ENCODE results near the gene ADGRL3. TPM values are rescaled to one million over a fixed set of nuclear protein-coding genes. Genes with fewer than 3 reads are reported as not detected.
"Not testable (repeated sequence)": the region's sequence is repeated elsewhere in the genome, so short reads cannot be mapped to it uniquely, and the experiment has no call there.

ADGRL3 gene
- polyA plus RNA-seq, 2 donors: 0.12 to 0.20 TPM

DNA sequence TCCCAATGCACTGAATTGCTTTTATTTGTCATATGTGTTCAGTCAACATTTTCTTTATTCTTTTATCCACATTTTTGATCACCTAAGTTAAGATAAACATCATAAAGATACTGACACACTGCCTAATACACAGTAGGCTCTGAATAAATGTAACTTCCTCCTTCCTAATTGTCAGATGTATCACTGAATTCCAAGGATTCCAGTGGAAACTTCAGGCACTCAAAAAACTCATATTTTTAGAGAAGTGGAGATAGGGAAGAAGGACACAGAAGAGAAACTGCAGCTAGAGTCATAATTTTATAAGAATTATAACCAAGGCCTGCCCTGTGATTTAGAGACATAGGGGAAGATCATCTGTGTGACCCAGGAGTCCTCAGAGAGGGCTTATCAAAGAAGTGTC, 753.3 kb downstream of the ADGRL3 start:
- no peaks in the 10 kb centered on the region for H3K9me3 ChIP-seq (ENCODE audit: control insufficient read depth in 2 of 2, insufficient read depth in 1 of 2, low read depth in 1 of 2, low read length in 1 of 2)

DNA sequence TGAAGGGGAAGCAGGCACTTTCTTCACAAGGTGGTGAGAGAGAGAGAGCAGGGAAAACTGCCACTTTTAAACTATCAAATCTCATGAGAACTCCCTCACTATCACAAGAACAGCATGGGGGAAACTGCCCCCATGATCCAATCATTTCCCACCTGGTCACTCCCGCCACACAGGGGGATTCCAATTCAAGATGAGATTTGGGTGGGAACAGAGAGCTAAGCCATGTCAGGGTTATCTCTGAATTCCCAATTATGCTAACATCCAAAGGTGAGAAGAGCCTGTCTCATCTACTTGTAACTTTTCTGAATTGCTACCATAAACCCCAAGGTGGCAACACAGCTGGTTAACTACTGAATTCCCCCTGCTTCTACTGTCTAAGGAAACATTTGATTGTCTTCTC, 758.5 kb downstream of the ADGRL3 start:
- Histone ChIP-seq H3K9me3 (ENCODE audit: control insufficient read depth in 2 of 2, insufficient read depth in 1 of 2, low read depth in 1 of 2, low read length in 1 of 2) (no peaks in the 10 kb centered on the region), H3K4me3 (ENCODE audit: low read depth in 1 of 2, low read length in 2 of 2) (no peak overlapping the region), H3K27me3 (ENCODE audit: control insufficient read depth in 1 of 2, insufficient read depth in 2 of 2, low read length in 2 of 2) (no peaks in the 10 kb centered on the region), H3K36me3 (ENCODE audit: control insufficient read depth in 2 of 2, insufficient read depth in 2 of 2, low read length in 1 of 2) (no peaks in the 10 kb centered on the region), H3K27ac (ENCODE audit: low read depth in 2 of 2, low read length in 1 of 2) (no peak overlapping the region), H3K4me1 (ENCODE audit: control insufficient read depth in 2 of 2, insufficient read depth in 2 of 2, low read length in 1 of 2) (no peaks in the 10 kb centered on the region)
- WGBS, 2 donors: 82 to 84% methylated on average over 1 of the region's 1 CpG

More for the DNA sequence above, 753.3 kb downstream of the ADGRL3 start:
- H3K4me1 ChIP-seq (ENCODE audit: control insufficient read depth in 2 of 2, insufficient read depth in 2 of 2, low read length in 1 of 2): no peaks in the 10 kb centered on the region
- H3K27me3 ChIP-seq (ENCODE audit: control insufficient read depth in 1 of 2, insufficient read depth in 2 of 2, low read length in 2 of 2): no peaks in the 10 kb centered on the region
- H3K4me3 ChIP-seq (ENCODE audit: low read depth in 1 of 2, low read length in 2 of 2): no peak overlapping the region
- H3K27ac ChIP-seq (ENCODE audit: low read depth in 2 of 2, low read length in 1 of 2): no peak overlapping the region
- no peaks in the 10 kb centered on the region for H3K36me3 ChIP-seq (ENCODE audit: control insufficient read depth in 2 of 2, insufficient read depth in 2 of 2, low read length in 1 of 2)

DNA sequence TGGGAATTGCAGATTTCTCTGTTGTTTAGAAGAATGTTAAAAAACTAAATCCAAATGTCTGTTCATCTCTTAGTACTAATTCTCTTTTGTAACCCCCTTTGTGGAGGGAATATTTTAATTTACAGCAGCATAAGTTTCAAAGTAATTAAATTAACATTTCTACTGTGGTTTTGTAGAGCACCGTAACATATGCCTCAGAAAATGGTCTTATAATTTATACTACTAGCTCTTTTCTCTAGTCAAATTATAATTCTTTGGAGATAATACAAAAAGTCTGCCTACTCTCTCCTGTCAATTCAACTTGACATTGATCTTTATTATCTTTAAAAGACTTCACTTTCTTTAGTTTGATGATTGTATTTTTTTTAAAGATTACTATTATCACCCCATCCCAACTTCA, 759.0 kb downstream of the ADGRL3 start:
- Histone ChIP-seq H3K27ac (ENCODE audit: low read depth in 2 of 2, low read length in 1 of 2) (no peak overlapping the region), H3K27me3 (ENCODE audit: control insufficient read depth in 1 of 2, insufficient read depth in 2 of 2, low read length in 2 of 2) (no peaks in the 10 kb centered on the region), H3K9me3 (ENCODE audit: control insufficient read depth in 2 of 2, insufficient read depth in 1 of 2, low read depth in 1 of 2, low read length in 1 of 2) (no peaks in the 10 kb centered on the region), H3K4me1 (ENCODE audit: control insufficient read depth in 2 of 2, insufficient read depth in 2 of 2, low read length in 1 of 2) (no peaks in the 10 kb centered on the region), H3K4me3 (ENCODE audit: low read depth in 1 of 2, low read length in 2 of 2) (no peak overlapping the region), H3K36me3 (ENCODE audit: control insufficient read depth in 2 of 2, insufficient read depth in 2 of 2, low read length in 1 of 2) (no peaks in the 10 kb centered on the region)
- WGBS, 2 donors: 94 to 98% methylated on average over 1 of the region's 1 CpG

DNA sequence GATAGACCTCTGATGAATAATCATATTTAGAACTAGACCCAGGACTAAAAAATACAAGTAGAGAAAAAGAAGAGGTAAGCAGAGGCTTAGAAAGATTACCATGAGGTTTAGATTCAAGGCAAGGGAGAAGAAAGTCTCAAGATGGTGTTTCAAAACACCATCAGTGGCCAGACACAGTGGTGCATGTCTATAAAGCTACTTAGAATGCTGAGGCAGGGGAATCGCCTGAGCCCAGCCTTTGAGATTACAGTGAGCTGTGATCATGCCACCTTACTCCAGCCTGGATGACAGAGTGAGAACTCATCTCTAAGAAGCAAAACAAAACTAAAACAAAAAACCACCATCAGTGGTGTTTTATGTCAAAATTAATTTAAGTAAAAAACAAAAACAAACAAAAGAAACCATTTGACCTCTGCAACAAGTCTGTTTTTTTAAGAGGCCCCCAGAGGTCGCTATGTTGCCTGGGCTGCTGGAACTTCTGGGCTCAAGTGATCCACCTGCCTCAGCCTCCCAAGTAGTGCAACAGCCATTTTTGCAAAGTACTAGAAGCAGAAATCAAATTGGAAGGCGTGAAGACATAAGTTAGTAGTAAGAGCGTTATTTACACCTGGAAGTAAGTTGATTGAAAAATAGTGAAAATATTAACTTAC, 784.3 kb downstream of the ADGRL3 start:
- H3K27me3 ChIP-seq (ENCODE audit: control insufficient read depth in 1 of 2, insufficient read depth in 2 of 2, low read length in 2 of 2): no peaks in the 10 kb centered on the region
- H3K4me1 ChIP-seq (ENCODE audit: control insufficient read depth in 2 of 2, insufficient read depth in 2 of 2, low read length in 1 of 2): no peaks in the 10 kb centered on the region
- H3K9me3 ChIP-seq (ENCODE audit: control insufficient read depth in 2 of 2, insufficient read depth in 1 of 2, low read depth in 1 of 2, low read length in 1 of 2): no peaks in the 10 kb centered on the region
- WGBS, 2 donors: 80 to 83% methylated on average over 4 of the region's 4 CpGs
- no peak overlapping the region for H3K27ac ChIP-seq (ENCODE audit: low read depth in 2 of 2, low read length in 1 of 2)
- H3K36me3 ChIP-seq (ENCODE audit: control insufficient read depth in 2 of 2, insufficient read depth in 2 of 2, low read length in 1 of 2): no peaks in the 10 kb centered on the region
- H3K4me3 ChIP-seq (ENCODE audit: low read depth in 1 of 2, low read length in 2 of 2): no peak overlapping the region

DNA sequence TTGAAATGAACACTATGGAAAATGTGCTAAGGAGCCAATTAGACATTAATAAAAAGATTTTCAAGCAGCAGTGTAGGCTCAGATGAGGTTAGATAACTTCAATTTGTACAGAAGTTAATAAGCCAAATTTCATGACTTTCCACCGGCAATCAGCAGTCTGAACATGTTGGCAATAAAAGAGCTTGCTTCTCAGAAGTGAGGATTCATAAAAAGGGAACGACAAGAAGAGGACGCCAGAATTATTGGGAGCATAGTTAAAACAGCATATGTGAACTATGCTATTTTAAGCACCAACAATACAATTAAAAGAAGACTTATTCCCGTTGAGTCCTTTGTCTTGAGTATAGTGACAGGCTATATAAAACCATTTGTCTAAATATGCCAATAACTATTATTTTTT, 785.3 kb downstream of the ADGRL3 start:
- 80 to 87% methylated on average over 4 of the region's 4 CpGs for WGBS, 2 donors
- Histone ChIP-seq H3K4me1 (ENCODE audit: control insufficient read depth in 2 of 2, insufficient read depth in 2 of 2, low read length in 1 of 2) (no peaks in the 10 kb centered on the region), H3K9me3 (ENCODE audit: control insufficient read depth in 2 of 2, insufficient read depth in 1 of 2, low read depth in 1 of 2, low read length in 1 of 2) (no peaks in the 10 kb centered on the region), H3K4me3 (ENCODE audit: low read depth in 1 of 2, low read length in 2 of 2) (no peak overlapping the region), H3K27me3 (ENCODE audit: control insufficient read depth in 1 of 2, insufficient read depth in 2 of 2, low read length in 2 of 2) (no peaks in the 10 kb centered on the region), H3K36me3 (ENCODE audit: control insufficient read depth in 2 of 2, insufficient read depth in 2 of 2, low read length in 1 of 2) (no peaks in the 10 kb centered on the region), H3K27ac (ENCODE audit: low read depth in 2 of 2, low read length in 1 of 2) (no peak overlapping the region)

DNA sequence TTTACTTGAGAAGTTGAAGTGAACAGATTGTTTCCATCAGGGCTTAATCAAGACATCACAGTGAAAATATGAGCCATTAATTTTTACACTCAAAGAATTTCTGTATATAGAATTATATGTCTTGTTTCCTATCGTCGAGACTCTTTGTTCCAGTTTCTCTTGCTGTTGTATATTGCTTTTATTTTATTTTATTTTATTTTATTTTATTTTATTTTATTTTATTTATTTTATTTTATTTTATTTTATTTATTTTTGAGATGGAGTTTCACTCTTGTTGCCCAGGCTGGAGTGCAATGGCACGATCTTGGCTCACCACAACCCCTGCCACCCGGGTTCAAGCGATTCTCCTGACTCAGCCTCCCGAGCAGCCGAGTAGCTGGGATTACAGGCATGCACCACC, 786.8 kb downstream of the ADGRL3 start:
- 93 to 96% methylated on average over 7 of the region's 7 CpGs for WGBS, 2 donors
- not testable (repeated sequence) for H3K27me3 ChIP-seq (ENCODE audit: control insufficient read depth in 1 of 2, insufficient read depth in 2 of 2, low read length in 2 of 2); H3K4me3 ChIP-seq (ENCODE audit: low read depth in 1 of 2, low read length in 2 of 2); H3K4me1 ChIP-seq (ENCODE audit: control insufficient read depth in 2 of 2, insufficient read depth in 2 of 2, low read length in 1 of 2); H3K36me3 ChIP-seq (ENCODE audit: control insufficient read depth in 2 of 2, insufficient read depth in 2 of 2, low read length in 1 of 2); H3K9me3 ChIP-seq (ENCODE audit: control insufficient read depth in 2 of 2, insufficient read depth in 1 of 2, low read depth in 1 of 2, low read length in 1 of 2); H3K27ac ChIP-seq (ENCODE audit: low read depth in 2 of 2, low read length in 1 of 2)

DNA sequence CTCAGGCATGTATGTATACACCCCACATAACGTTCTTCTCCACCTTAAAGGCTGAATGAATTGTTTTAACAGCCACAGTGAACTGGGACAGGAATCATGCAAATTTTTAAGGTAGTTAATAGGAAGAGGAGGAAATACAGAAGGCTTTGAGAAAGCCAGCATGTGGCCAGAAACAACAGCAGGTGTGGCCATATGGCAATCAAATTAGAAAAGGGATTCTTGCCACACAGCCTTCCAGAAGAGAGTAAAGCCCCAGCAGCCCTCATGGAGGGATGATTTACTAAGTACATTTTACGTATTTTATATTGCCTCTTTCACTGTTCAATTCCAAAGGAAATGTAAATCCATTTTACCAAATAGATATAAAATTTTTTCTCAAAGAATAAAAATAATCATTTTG, 792.2 kb downstream of the ADGRL3 start:
- Histone ChIP-seq H3K27ac (ENCODE audit: low read depth in 2 of 2, low read length in 1 of 2) (no peak overlapping the region), H3K4me1 (ENCODE audit: control insufficient read depth in 2 of 2, insufficient read depth in 2 of 2, low read length in 1 of 2) (no peaks in the 10 kb centered on the region), H3K9me3 (ENCODE audit: control insufficient read depth in 2 of 2, insufficient read depth in 1 of 2, low read depth in 1 of 2, low read length in 1 of 2) (no peaks in the 10 kb centered on the region), H3K4me3 (ENCODE audit: low read depth in 1 of 2, low read length in 2 of 2) (no peak overlapping the region), H3K36me3 (ENCODE audit: control insufficient read depth in 2 of 2, insufficient read depth in 2 of 2, low read length in 1 of 2) (no peaks in the 10 kb centered on the region), H3K27me3 (ENCODE audit: control insufficient read depth in 1 of 2, insufficient read depth in 2 of 2, low read length in 2 of 2) (no peaks in the 10 kb centered on the region)
- WGBS, 2 donors: 56 to 68% methylated on average over 2 of the region's 2 CpGs

DNA sequence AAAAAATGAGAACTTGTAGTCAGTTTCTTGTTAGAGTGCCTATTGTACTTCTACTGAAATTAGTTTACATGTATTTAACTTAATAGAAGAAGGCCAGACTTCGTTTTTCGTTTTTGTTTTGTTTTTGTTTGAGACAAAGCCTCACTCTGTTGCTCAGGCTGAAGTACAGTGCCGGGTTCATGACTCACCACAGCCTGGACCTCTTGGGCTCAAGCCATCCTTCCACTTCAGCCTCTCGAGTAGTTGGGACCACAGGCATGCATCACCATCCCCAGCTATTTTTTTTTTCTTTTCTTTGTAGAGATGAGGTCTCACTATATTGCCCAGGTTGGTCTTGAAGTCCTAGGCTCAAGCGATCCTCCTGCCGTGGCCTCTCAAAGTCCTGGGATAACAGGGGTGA, 793.9 kb downstream of the ADGRL3 start:
- WGBS, 2 donors: 78 to 81% methylated on average over 6 of the region's 6 CpGs
- no peaks in the 10 kb centered on the region for H3K9me3 ChIP-seq (ENCODE audit: control insufficient read depth in 2 of 2, insufficient read depth in 1 of 2, low read depth in 1 of 2, low read length in 1 of 2)
- no peak overlapping the region for H3K27ac ChIP-seq (ENCODE audit: low read depth in 2 of 2, low read length in 1 of 2)
- H3K4me1 ChIP-seq (ENCODE audit: control insufficient read depth in 2 of 2, insufficient read depth in 2 of 2, low read length in 1 of 2): no peaks in the 10 kb centered on the region
- no peak overlapping the region for H3K4me3 ChIP-seq (ENCODE audit: low read depth in 1 of 2, low read length in 2 of 2)
- no peaks in the 10 kb centered on the region for H3K36me3 ChIP-seq (ENCODE audit: control insufficient read depth in 2 of 2, insufficient read depth in 2 of 2, low read length in 1 of 2)
- H3K27me3 ChIP-seq (ENCODE audit: control insufficient read depth in 1 of 2, insufficient read depth in 2 of 2, low read length in 2 of 2): no peaks in the 10 kb centered on the region

DNA sequence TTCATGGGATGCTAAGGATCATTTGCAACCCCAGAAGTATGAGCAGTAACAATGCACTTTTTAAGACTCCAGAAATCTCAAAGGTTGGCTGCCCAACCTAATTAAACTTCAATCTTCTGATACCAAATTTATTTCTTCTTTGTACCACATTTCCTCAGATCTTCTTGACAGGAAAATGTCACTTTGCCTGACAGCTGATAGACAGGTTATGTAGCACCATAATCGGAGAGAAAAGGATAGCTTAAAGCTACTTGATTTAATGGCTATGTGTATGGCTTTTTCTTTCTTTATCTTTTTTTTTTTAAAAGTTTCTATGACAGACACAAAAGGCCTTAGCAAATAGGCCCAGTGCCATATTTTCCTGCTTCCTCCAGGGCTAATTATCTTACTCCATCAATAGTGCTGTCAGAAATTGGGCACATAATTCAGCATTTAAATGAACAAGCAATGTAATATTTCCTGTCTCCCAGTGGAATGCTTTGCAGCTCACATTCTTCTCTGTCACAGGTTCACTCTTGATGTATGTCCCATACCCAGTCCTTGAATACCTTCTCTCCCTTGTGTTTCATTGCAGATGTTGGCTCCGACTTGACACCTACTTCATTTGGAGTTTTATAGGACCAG, 795.7 kb downstream of the ADGRL3 start:
- H3K27me3 ChIP-seq (ENCODE audit: control insufficient read depth in 1 of 2, insufficient read depth in 2 of 2, low read length in 2 of 2): no peaks in the 10 kb centered on the region
- H3K9me3 ChIP-seq (ENCODE audit: control insufficient read depth in 2 of 2, insufficient read depth in 1 of 2, low read depth in 1 of 2, low read length in 1 of 2): no peaks in the 10 kb centered on the region
- no peak overlapping the region for H3K4me3 ChIP-seq (ENCODE audit: low read depth in 1 of 2, low read length in 2 of 2)
- H3K4me1 ChIP-seq (ENCODE audit: control insufficient read depth in 2 of 2, insufficient read depth in 2 of 2, low read length in 1 of 2): no peaks in the 10 kb centered on the region
- WGBS, 2 donors: 55 to 62% methylated on average over 2 of the region's 2 CpGs
- no peaks in the 10 kb centered on the region for H3K36me3 ChIP-seq (ENCODE audit: control insufficient read depth in 2 of 2, insufficient read depth in 2 of 2, low read length in 1 of 2)
- no peak overlapping the region for H3K27ac ChIP-seq (ENCODE audit: low read depth in 2 of 2, low read length in 1 of 2)

DNA sequence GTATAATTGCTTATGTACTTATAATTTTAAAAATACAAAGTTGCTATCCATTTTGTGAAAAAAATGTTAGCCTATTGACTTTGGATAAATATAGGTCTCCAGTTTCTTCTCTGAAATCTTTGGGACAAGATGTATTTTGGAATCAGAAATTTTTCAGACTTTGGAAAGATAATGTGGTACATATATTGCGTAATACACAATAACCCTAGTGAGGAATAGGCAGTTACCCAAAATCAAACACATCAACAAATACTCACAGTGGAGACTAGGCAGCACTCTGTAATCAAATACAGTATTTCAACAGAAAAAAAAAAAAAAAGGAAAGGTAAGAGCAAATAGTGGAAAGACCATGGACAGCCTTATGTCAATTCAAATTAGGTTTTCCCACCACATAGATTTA, 796.8 kb downstream of the ADGRL3 start:
- H3K9me3 ChIP-seq (ENCODE audit: control insufficient read depth in 2 of 2, insufficient read depth in 1 of 2, low read depth in 1 of 2, low read length in 1 of 2): no peaks in the 10 kb centered on the region
- no peak overlapping the region for H3K4me3 ChIP-seq (ENCODE audit: low read depth in 1 of 2, low read length in 2 of 2)
- no peaks in the 10 kb centered on the region for H3K4me1 ChIP-seq (ENCODE audit: control insufficient read depth in 2 of 2, insufficient read depth in 2 of 2, low read length in 1 of 2)
- no peak overlapping the region for H3K27ac ChIP-seq (ENCODE audit: low read depth in 2 of 2, low read length in 1 of 2)
- no peaks in the 10 kb centered on the region for H3K27me3 ChIP-seq (ENCODE audit: control insufficient read depth in 1 of 2, insufficient read depth in 2 of 2, low read length in 2 of 2)
- no peaks in the 10 kb centered on the region for H3K36me3 ChIP-seq (ENCODE audit: control insufficient read depth in 2 of 2, insufficient read depth in 2 of 2, low read length in 1 of 2)
- 90 to 96% methylated on average over 1 of the region's 1 CpG for WGBS, 2 donors
